ENCODE measurements around the gene HIRIP3. TPM values are rescaled to one million over a fixed set of nuclear protein-coding genes. Genes with fewer than 3 reads are reported as not detected.

HIRIP3 gene
- total and polyA plus RNA-seq, 2 of the 4 experiments (the other 2 are of a cell fraction), result 5.0 to 10.5 TPM

DNA sequence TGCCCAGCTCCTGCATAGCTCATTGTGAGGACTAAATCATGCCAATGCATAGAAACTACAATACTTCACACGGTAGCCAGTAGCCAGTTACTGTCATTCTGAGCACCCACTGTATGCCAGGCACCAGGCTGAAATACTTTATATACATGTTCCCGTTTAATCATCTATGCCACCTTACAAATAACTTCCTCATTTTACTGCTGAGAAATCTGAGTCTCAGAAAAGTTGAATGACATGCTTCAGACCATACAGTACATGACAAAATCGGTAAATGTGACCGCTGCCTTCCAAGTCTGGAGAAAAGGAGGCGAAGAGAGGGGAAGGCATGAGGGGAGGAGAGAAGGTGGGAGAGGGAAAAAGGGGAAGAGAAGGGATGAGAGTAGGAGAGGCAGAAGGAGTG is 44.8 kb upstream of the HIRIP3 start:
- Histone ChIP-seq H3K4me2 (ENCODE audit: low read depth, low read length) (no peak overlapping the region), H3K18ac (ENCODE audit: low read depth, low read length) (no peak overlapping the region), H3K79me1 (ENCODE audit: low read depth in 1 of 2, low read length in 2 of 2) (no peaks in the 10 kb centered on the region), H3K56ac (ENCODE audit: extremely low read depth, insufficient read depth, low read length) (no peak overlapping the region), H2BK20ac (ENCODE audit: low read depth, low read length) (no peak overlapping the region), H3K4ac (ENCODE audit: low read depth, low read length) (no peak overlapping the region), H2AK9ac (replicated peaks; ENCODE audit: low read depth, low read length, poor library complexity) (no peak overlapping the region), H3K23ac (ENCODE audit: low read depth, low read length) (no peak overlapping the region), H3K14ac (replicated peaks; ENCODE audit: low read depth, low read length) (no peak overlapping the region), H3K4me1 (ENCODE audit: control insufficient read depth, insufficient read depth, low read length) (no peaks in the 10 kb centered on the region), H4K20me1 (ENCODE audit: insufficient read depth, low read length) (no peaks in the 10 kb centered on the region), H2BK5ac (ENCODE audit: low read depth, low read length, poor library complexity, severe bottlenecking) (no peak overlapping the region), H4K8ac (ENCODE audit: low read depth in 2 of 2, low read length in 2 of 2) (no peak overlapping the region), H3K9ac (ENCODE audit: low read depth, low read length) (no peak overlapping the region), H4K91ac (ENCODE audit: insufficient read depth, low read depth, low read length) (no peak overlapping the region), H3K9me1 (ENCODE audit: insufficient read depth, low read length) (peaks cover 1% of the 10 kb centered on the region), H2BK15ac (ENCODE audit: low read depth, low read length) (no peak overlapping the region), H2AK5ac (ENCODE audit: low read depth, low read length) (no peak overlapping the region), H4K5ac (ENCODE audit: low read depth, low read length) (no peak overlapping the region), H3K27me3 (ENCODE audit: control insufficient read depth, insufficient read depth, low read length) (peaks cover 12% of the 10 kb centered on the region), H3K4me3 (ENCODE audit: insufficient read depth, low read depth, low read length) (no peak overlapping the region), H2AFZ (replicated peaks; ENCODE audit: low read length, poor library complexity) (no peak overlapping the region), H2BK120ac (ENCODE audit: low read depth, low read length) (no peak overlapping the region), H3K36me3 (ENCODE audit: control insufficient read depth, insufficient read depth, low read length) (no peaks in the 10 kb centered on the region), H3K9me3 (ENCODE audit: control insufficient read depth, insufficient read depth, low read length) (no peaks in the 10 kb centered on the region), H3K27ac (ENCODE audit: insufficient read depth, low read length) (no peak overlapping the region)
- BruUV-seq (replicated peaks), result no TSS peak
- dilution Hi-C loops (cut with HindIII; ENCODE audit: low sequenced_read_pairs, unreplicated experiment) (no loop called here), in situ Hi-C loops (cut with MboI; ENCODE audit: low sequenced_read_pairs) (no loop called here), intact Hi-C loops (cut with micrococcal nuclease) (no loop called here)
- ChIA-PET POLR2A (ENCODE audit: unreplicated experiment) (no interaction called here), CTCF (interaction anchor here (1.4 kb wide), 1 partner anchor 8 kb away, joined by 6 read pairs; no protein-coding TSS in a partner anchor)
- TF ChIP-seq RAD21 (IDR thresholded peaks at IDR 0.05; ENCODE audit: low read length) (no peak), MAZ (IDR thresholded peaks at IDR 0.05; ENCODE audit: borderline replicate concordance, low read depth, low read length) (no peak), MXI1 (IDR thresholded peaks at IDR 0.05; ENCODE audit: borderline replicate concordance, low read depth, low read length) (no peak), RFX5 (IDR thresholded peaks at IDR 0.05; ENCODE audit: low read depth, low read length) (no peak), FOS (IDR thresholded peaks at IDR 0.05; ENCODE audit: low read depth, low read length) (no peak), CTCF (conservative IDR thresholded peaks at IDR 0.05; ENCODE audit: low read depth, low read length) (no peak), MAFK (IDR thresholded peaks at IDR 0.05; ENCODE audit: low read depth, low read length) (no peak), CHD1 (IDR thresholded peaks at IDR 0.05; ENCODE audit: low read depth, low read length) (no peak)
- TF ChIP-seq, protein P1, sequence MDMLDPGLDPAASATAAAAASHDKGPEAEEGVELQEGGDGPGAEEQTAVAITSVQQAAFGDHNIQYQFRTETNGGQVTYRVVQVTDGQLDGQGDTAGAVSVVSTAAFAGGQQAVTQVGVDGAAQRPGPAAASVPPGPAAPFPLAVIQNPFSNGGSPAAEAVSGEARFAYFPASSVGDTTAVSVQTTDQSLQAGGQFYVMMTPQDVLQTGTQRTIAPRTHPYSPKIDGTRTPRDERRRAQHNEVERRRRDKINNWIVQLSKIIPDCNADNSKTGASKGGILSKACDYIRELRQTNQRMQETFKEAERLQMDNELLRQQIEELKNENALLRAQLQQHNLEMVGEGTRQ (IDR thresholded peaks at IDR 0.05; ENCODE audit: low read depth, low read length), result no peak
- no CpG with 5 or more reads among the region's 5 CpGs for WGBS, 2 experiments (ENCODE audit: extremely low coverage in 2 of 2, insufficient read length in 1 of 2)
- ATAC-seq (ENCODE audit: low read depth) (no peak), DNase-seq (no peak)
